Right ventricle myocardium inferior (tissue), 1 donor: ENCODE data around the gene ATG14. TPM values are rescaled to one million over a fixed set of nuclear protein-coding genes. Genes with fewer than 3 reads are reported as not detected.
"Not testable (repeated sequence)": the region's sequence is repeated elsewhere in the genome, so short reads cannot be mapped to it uniquely, and the experiment has no call there.

Experiments used
- ATAC-seq: fragments of 200-7000 bp; cut with Tn5 transposase; one replicate; pipeline ENCODE4 v1.9.1; 2020; ENCODE audit warnings: mild to moderate bottlenecking, moderate library complexity
- DNase-seq: peaks from one replicate; pipeline ENCODE4 v3.0.0; 2021; ENCODE audit errors: missing footprints
- intact Hi-C: fragments of 100-400 bp; cut with DNase I; formaldehyde crosslinking; loops from one replicate; pipeline ENCODE4 v1.11.0; 2022
- total RNA-seq: library from RNA; stranded (reverse); fragmentation: NEBNext Ultra II Directional; extraction: Animal tissue kit (Norgen Biotek cat#: 25700); gene quantifications from one replicate; pipeline ENCODE4 v1.2.1, GENCODE V29; 2021
- donor health status: DM: no; HTN: yes; CAD: no; lungs with severe emphysema.

Gene ATG14
- total RNA-seq, 1 donor from 2014 or later, result 12.8 TPM

DNA sequence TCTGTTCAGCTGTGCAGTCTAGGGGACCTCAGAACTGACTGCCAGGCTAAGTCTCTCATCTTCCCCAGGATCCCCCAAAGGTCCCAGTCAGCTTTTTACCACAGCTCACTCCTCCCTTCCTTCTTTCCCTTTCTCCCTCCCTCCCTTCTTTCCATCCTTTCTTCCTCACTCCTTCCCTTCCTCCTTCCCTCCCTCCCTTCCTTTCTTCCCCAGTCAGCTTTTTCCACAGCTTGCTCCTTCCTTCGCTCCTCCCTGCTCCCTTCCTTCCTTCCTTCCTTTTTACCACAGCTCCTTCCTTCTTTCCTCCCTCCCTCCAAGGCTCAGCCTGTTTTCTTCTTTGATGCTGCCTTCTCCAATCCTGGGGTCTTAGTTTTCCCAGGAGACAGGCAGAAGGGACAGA is 39.2 kb downstream of the ATG14 start:
- intact Hi-C loops, result no loop called here
- ATAC-seq, result no peak
- DNase-seq, result no peak

DNA sequence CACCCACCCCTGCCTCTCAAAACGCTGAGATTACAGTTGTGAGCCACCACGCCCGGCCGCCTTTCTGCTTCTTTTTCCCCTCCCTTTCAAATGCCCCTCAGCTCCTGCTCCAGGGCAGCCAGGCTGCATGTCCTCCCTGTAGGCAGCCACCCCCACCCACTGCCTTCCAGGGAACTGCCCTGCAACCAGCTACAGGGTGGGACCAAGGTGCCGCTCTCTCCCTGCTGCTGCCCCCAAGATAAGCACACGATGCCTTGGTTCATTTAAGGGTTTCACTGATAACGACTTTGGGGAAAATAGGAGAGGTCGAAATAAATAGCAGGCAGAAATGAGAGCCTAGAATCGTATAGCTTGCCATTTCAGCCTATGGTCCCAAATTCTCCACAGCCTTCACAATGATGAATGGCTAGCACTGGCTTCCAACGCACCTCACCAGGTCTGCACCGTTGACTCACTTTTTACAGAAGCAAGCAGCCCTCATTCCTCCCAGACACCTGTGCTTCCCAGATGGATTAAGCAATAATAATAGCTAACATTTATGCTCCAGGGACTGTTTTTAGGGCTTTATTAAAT is 40.7 kb downstream of the ATG14 start:
- ATAC-seq (no peak), DNase-seq (no peak)
- intact Hi-C loops, result no loop called here

DNA sequence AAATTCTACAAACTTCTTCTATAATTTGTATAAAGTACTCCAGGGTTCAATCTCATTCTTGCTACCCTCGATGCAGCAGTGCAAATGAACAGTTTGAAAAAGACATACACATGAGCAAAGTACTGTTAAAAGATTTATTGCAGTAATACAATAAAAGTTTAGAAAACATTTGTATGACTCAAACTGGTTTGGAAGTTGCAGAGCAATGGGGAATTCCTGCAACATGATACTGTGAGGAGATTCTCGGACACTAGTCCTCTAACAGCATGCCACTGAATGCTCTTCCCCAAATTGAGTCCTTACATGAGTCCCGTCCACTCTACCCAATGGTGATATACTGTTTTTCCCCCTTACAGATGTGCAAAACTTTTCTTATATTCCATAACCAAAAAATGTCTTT is 45.4 kb downstream of the ATG14 start:
- ATAC-seq, result no peak
- intact Hi-C loops, result no loop called here

GRCh38 chr14:55361190-55361589 is 50.4 kb downstream of the ATG14 start:
- no peak for ATAC-seq
- intact Hi-C loops, result no loop called here
- DNase-seq, result no peak

More for the DNA sequence above, 45.4 kb downstream of the ATG14 start:
- DNase-seq, result no peak

- DNase-seq (no peak), ATAC-seq (no peak)
- intact Hi-C loops, result loop anchor here (5.0 kb wide), 1 partner anchor 147 kb away; no protein-coding TSS in a partner anchor
These were observed 52.3 kb downstream of the ATG14 start for GRCh38 chr14:55359307-55359706.

- intact Hi-C loops, result loop anchor here (5.0 kb wide), 1 partner anchor 145 kb away; no protein-coding TSS in a partner anchor
- DNase-seq (no peak), ATAC-seq (no peak)
These were observed 54.7 kb downstream of the ATG14 start for GRCh38 chr14:55356913-55357312.

DNA sequence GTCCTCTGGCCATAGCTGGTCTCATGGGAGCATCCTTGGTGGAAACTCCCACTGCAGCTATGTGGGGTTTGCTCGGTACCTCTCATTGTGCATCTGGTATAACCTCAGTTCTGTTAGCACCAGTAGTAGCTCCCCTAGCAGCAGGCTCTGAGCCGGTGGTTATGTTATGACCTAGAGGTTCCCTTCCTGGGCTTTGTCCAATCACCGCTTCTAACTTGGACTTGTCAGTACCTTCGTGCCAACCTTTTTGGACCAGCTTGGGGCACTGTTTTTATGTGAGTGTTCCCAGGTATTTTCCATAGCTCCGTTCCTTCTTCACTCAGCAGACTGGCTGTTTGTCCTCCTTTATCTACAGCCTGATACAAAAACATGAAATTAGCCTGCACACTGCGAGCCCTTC is 55.7 kb downstream of the ATG14 start:
- ATAC-seq (peak; percentile 65), DNase-seq (no peak)
- intact Hi-C loops, result loop anchor here (5.0 kb wide), 1 partner anchor 144 kb away; no protein-coding TSS in a partner anchor

- no peak for DNase-seq
- intact Hi-C loops, result loop anchor here (1.0 kb wide), 1 partner anchor 83 kb away; the partner anchor contains the start of gene FBXO34
- ATAC-seq, result peak; percentile 61
These were observed 57.1 kb downstream of the ATG14 start for GRCh38 chr14:55354500-55354899.

- ATAC-seq (no peak), DNase-seq (no peak)
- intact Hi-C loops, result loop anchor here (1.0 kb wide), 1 partner anchor 83 kb away; the partner anchor contains the start of gene FBXO34
These were observed 57.8 kb downstream of the ATG14 start for GRCh38 chr14:55353686-55354467.

GRCh38 chr14:55352201-55352600 is 59.4 kb downstream of the ATG14 start:
- ATAC-seq, result no peak
- no peak for DNase-seq
- intact Hi-C loops, result no loop called here

- DNase-seq, result no peak
- intact Hi-C loops, result no loop called here
- ATAC-seq, result no peak
These were observed 60.5 kb downstream of the ATG14 start for GRCh38 chr14:55351111-55351510.

- intact Hi-C loops, result no loop called here
- DNase-seq (no peak), ATAC-seq (no peak)
These were observed 61.2 kb downstream of the ATG14 start for GRCh38 chr14:55350461-55350860.

DNA sequence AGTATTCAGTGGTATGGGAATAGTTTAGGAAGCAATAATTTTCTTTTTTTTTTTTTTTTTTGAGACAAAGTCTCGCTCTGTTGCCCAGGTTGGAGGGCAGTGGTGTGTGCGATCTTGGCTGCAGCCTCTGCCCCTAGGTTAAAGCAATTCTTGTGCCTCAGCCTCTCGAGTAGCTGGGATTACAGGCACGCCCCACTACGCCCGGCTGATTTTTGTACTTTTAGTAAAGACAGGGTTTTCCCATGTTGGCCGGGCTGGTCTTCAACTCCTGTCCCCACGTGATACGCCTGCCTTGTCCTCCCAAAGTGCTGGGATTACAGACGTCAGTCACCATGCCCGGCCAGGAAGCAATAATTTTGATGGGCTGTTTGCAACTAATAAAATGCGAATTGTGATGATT is 62.1 kb downstream of the ATG14 start:
- ATAC-seq (no peak), DNase-seq (no peak)
- intact Hi-C loops, result no loop called here

DNA sequence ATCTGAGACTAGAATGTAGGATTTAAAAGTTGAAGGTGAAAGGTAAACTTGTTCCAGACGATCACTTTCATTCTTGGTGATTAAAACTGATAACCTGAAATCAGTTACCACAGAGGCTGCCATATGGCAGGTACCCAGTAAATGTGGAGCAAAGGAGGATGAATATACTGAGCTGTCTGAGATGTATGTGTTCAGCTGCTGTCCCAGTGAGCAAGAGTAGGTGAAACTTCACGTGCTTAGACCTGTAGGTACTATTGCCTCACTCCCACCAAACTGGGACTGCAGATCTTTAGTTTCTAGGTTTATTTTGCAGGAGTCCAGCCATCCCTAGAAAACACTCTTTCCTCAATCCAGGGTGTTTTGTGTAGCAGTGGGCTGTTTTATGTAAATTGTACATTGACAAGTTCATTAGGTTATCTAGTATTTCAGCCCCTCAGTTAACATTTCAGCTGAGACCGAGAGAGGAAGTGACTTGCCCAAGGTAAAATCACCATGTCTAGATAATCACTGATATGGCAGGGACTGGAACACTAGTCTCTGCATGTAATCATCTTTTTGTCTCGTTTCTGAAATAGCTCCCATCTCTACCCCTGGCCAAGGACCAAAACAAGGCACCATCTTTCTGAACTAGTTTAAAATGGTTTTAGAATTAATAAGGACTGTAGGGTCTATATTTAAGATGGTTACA is 62.7 kb downstream of the ATG14 start:
- DNase-seq (no peak), ATAC-seq (no peak)
- intact Hi-C loops, result no loop called here

DNA sequence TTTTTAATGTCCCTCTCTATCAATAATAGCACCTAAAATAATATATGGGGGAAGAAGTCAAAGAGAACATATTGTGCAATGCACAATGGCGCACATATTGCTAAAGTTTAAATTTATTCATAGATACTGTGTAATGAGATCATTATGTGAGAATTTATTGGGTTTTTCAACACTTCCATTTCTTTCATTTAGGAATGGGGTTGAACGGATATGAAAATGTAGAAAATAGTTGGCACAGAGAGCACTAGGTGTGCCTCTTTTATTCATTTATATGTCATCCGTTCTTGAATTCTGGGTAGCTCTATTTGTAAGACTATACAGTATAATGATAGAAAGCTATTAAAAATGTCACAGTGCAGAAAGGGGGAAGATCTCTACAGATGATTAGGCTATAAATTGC is 63.9 kb downstream of the ATG14 start:
- intact Hi-C loops, result no loop called here
- DNase-seq (no peak), ATAC-seq (no peak)

DNA sequence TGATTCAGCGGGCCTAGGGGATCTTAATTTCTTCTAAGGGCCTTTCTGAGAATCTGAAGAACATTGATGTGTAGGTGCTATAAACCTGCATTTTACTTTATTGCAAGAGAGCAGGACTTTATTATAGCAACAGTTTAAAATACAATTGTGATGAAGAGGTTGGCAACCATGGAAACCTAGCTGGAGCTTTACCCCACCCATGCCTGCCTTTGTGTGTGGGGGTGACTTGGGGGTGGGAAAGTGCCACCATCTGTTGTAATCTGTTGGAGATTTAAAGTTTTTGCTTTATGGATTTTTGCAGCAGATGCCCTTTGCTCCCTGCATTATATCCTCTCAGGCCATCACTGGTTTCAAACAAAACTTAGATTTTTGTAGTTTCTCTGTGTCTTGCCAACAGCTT is 64.6 kb downstream of the ATG14 start:
- ATAC-seq (no peak), DNase-seq (no peak)
- intact Hi-C loops, result no loop called here

GRCh38 chr14:55344582-55345163 is 67.0 kb downstream of the ATG14 start:
- intact Hi-C loops, DNase-seq, ATAC-seq: not testable (repeated sequence)

DNA sequence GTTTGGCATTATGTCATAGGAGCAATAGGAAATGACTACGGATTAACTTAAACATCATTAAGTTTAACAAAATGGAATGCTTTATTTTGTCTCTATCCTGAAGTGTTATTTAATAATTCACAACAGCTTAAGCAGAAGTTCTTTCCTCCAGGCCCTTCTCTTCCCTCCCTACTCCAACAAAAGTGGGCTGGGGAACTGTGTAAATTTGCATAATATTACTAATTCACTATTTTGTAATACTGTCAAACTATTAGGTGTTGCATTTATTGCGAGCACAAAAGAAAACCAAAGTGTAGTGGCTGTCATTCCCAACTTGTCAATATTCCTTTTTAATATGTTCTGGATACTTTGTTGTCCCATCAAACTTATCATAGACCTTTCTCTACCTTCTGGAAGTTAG is 69.8 kb downstream of the ATG14 start:
- intact Hi-C loops, result no loop called here
- ATAC-seq, result no peak
- DNase-seq, result no peak

DNA sequence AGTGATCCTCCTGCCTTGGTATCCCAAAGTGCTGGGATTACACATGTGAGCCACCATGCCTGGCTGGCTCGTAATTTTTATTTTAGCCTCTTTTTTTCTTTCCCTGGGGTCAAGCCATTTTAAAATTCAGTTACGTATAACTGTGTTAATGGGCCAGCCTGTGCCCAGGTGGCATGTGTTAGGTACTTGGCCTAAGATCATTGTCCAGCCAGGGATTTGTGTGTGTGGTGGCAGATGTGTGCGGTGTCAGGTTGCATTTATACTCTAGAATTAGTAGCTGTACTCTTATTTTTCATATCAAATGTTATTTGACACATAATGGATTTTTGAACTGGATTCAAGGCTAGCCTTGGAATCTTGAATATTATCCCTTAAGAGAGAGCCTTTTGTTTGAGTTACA is 71.1 kb downstream of the ATG14 start:
- intact Hi-C loops, result no loop called here
- no peak for ATAC-seq
- DNase-seq, result no peak
